OCI-LY3 (cell line): Measurements from ENCODE around the gene PFKFB3.

Source experiments
- H2AFZ ChIP-seq: fragments of 200-600, 300-600 bp; shearing (Covaris generic); 2 replicates; pipeline ENCODE4 v1.6.0; 2014; ENCODE audit warnings: antibody characterized with exemption, low read depth, low read length
- H3K27ac ChIP-seq: fragments of 200-600, 300-600 bp; sonication (generic); 2 replicates; pipeline ENCODE4 v1.5.1; 2014; ENCODE audit warnings: mild to moderate bottlenecking, low read length, moderate library complexity, mixed read lengths
- H3K27me3 ChIP-seq: fragments of 200-600, 300-600 bp; sonication (generic); 2 replicates; pipeline ENCODE4 v1.6.1; 2014; ENCODE audit warnings: low read depth, low read length, mixed read lengths
- H3K36me3 ChIP-seq: fragments of 200-600, 300-600 bp; sonication (generic); replicated peaks from 2 replicates; pipeline ENCODE3; 2014; ENCODE audit warnings: low read depth, low read length, mixed read lengths
- H3K4me1 ChIP-seq: fragments of 300-600, 200-600 bp; sonication (generic); 2 replicates; pipeline ENCODE4 v1.6.1; 2014; ENCODE audit warnings: low read length, mixed read lengths
- H3K4me2 ChIP-seq: fragments of 200-600, 300-600 bp; sonication (generic); 2 replicates; pipeline ENCODE4 v1.6.1; 2014; ENCODE audit warnings: low read length, mixed read lengths
- H3K4me3 ChIP-seq: fragments of 300-600, 200-600 bp; sonication (generic); 2 replicates; pipeline ENCODE4 v1.5.1; 2014; ENCODE audit warnings: antibody characterized with exemption, mild to moderate bottlenecking, low read length, moderate library complexity
- H3K79me2 ChIP-seq: fragments of 300-600, 200-600 bp; shearing (Covaris generic); 2 replicates; pipeline ENCODE4 v1.6.1; 2014; ENCODE audit warnings: mild to moderate bottlenecking, low read length, mixed read lengths
- H3K9ac ChIP-seq: fragments of 300-600, 200-600 bp; shearing (Covaris generic); 2 replicates; pipeline ENCODE4 v1.6.0; 2014; ENCODE audit warnings: mild to moderate bottlenecking, low read length, moderate library complexity
- H3K9me3 ChIP-seq: fragments of 200-600, 300-600 bp; shearing (Covaris generic); 2 replicates; pipeline ENCODE4 v1.6.1; 2014; ENCODE audit warnings: low read length, mixed read lengths; ENCODE audit not compliant: insufficient read depth
- H4K20me1 ChIP-seq: fragments of 200-600, 300-600 bp; sonication (generic); 2 replicates; pipeline ENCODE4 v1.6.1; 2016; ENCODE audit warnings: low read length, mixed read lengths; ENCODE audit not compliant: insufficient read depth
- EZH2phosphoT487 ChIP-seq: fragments of 200-600 bp; shearing (Covaris generic); IDR thresholded peaks from 2 replicates; pipeline ENCODE4 v1.6.1; 2018; ENCODE audit warnings: antibody characterized with exemption, mixed run types, low read depth
- TF ChIP-seq, protein P1 (sequence below): fragments of 200-600, 300-600 bp; sonication (generic); IDR thresholded peaks from 2 replicates; pipeline ENCODE4 v1.5.1; 2014; ENCODE audit warnings: antibody characterized with exemption, low read length, low read depth

The PFKFB3 gene

GRCh38 chr10:6207658-6208057 lies 4.9 kb downstream of the PFKFB3 start:
- H3K4me3 ChIP-seq, result no peak overlapping the region
- H3K9me3 ChIP-seq, result no peaks in the 10 kb centered on the region
- no peak overlapping the region for H3K4me2 ChIP-seq
- peaks cover 11% of the 10 kb centered on the region for H3K36me3 ChIP-seq
- no peak overlapping the region for H2AFZ ChIP-seq
- H3K27ac ChIP-seq, result no peak overlapping the region
- H3K9ac ChIP-seq, result no peak overlapping the region
- peaks cover 52% of the 10 kb centered on the region for H3K79me2 ChIP-seq
- H3K27me3 ChIP-seq, result no peaks in the 10 kb centered on the region
- TF ChIP-seq, protein P1, sequence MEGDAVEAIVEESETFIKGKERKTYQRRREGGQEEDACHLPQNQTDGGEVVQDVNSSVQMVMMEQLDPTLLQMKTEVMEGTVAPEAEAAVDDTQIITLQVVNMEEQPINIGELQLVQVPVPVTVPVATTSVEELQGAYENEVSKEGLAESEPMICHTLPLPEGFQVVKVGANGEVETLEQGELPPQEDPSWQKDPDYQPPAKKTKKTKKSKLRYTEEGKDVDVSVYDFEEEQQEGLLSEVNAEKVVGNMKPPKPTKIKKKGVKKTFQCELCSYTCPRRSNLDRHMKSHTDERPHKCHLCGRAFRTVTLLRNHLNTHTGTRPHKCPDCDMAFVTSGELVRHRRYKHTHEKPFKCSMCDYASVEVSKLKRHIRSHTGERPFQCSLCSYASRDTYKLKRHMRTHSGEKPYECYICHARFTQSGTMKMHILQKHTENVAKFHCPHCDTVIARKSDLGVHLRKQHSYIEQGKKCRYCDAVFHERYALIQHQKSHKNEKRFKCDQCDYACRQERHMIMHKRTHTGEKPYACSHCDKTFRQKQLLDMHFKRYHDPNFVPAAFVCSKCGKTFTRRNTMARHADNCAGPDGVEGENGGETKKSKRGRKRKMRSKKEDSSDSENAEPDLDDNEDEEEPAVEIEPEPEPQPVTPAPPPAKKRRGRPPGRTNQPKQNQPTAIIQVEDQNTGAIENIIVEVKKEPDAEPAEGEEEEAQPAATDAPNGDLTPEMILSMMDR, result no peak
- peaks cover 60% of the 10 kb centered on the region for H4K20me1 ChIP-seq
- H3K4me1 ChIP-seq, result peaks cover 11% of the 10 kb centered on the region

GRCh38 chr10:6208799-6209235 lies 6.1 kb downstream of the PFKFB3 start:
- no peak overlapping the region for H3K4me2 ChIP-seq
- no peak overlapping the region for H3K27ac ChIP-seq

DNA sequence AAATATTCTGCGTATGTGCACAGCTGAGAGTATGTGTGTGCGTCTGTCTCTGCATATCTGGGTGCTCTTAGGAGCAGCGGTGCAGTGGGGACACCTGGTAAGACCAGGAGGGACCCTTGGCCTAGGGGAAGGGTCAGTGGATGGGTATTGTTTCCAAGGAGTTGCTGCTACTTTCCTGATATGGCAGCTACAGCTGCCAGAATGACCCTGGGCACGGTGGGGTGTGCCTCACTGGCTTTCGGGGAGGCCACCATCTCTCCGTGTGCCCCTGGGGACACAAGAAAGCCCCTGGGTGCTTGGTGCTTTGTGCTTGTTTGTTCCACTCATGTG lies 8.6 kb downstream of the PFKFB3 start:
- TF ChIP-seq, protein P1, result no peak
- TF ChIP-seq EZH2phosphoT487, result no peak
- H3K9ac ChIP-seq, result no peak overlapping the region
- H3K4me1 ChIP-seq, result no peaks in the 10 kb centered on the region
- no peak overlapping the region for H2AFZ ChIP-seq
- H4K20me1 ChIP-seq, result peaks cover 56% of the 10 kb centered on the region
- H3K9me3 ChIP-seq, result no peaks in the 10 kb centered on the region
- H3K79me2 ChIP-seq, result peaks cover 39% of the 10 kb centered on the region
- no peaks in the 10 kb centered on the region for H3K27me3 ChIP-seq
- no peak overlapping the region for H3K27ac ChIP-seq
- no peak overlapping the region for H3K4me2 ChIP-seq
- peaks cover 15% of the 10 kb centered on the region for H3K36me3 ChIP-seq
- no peak overlapping the region for H3K4me3 ChIP-seq

More at GRCh38 chr10:6208799-6209235, 6.1 kb downstream of the PFKFB3 start:
- Histone ChIP-seq H3K27me3 (no peaks in the 10 kb centered on the region), H3K36me3 (peaks cover 12% of the 10 kb centered on the region), H3K9ac (no peak overlapping the region), H3K4me3 (no peak overlapping the region), H4K20me1 (peaks cover 68% of the 10 kb centered on the region), H3K9me3 (no peaks in the 10 kb centered on the region), H3K79me2 (peaks cover 51% of the 10 kb centered on the region), H3K4me1 (peaks cover 11% of the 10 kb centered on the region), H2AFZ (no peak overlapping the region)
- TF ChIP-seq, protein P1, result no peak
- TF ChIP-seq EZH2phosphoT487, result no peak

GRCh38 chr10:6211671-6212635 lies 9.2 kb downstream of the PFKFB3 start:
- no peaks in the 10 kb centered on the region for H3K4me1 ChIP-seq

More at GRCh38 chr10:6211671-6212635, 9.2 kb downstream of the PFKFB3 start:
- H3K79me2 ChIP-seq, result peaks cover 39% of the 10 kb centered on the region
- H3K4me3 ChIP-seq, result no peak overlapping the region
- no peak overlapping the region for H3K4me2 ChIP-seq
- H3K36me3 ChIP-seq, result peaks cover 17% of the 10 kb centered on the region
- H4K20me1 ChIP-seq, result peaks cover 56% of the 10 kb centered on the region
- no peaks in the 10 kb centered on the region for H3K27me3 ChIP-seq
- no peak overlapping the region for H3K27ac ChIP-seq
- H3K9ac ChIP-seq, result no peak overlapping the region
- TF ChIP-seq EZH2phosphoT487, result no peak
- TF ChIP-seq, protein P1, result no peak
- no peak overlapping the region for H2AFZ ChIP-seq
- H3K9me3 ChIP-seq, result no peaks in the 10 kb centered on the region
